ENCODE data around the gene SLC22A23.

SLC22A23 gene, protein sequence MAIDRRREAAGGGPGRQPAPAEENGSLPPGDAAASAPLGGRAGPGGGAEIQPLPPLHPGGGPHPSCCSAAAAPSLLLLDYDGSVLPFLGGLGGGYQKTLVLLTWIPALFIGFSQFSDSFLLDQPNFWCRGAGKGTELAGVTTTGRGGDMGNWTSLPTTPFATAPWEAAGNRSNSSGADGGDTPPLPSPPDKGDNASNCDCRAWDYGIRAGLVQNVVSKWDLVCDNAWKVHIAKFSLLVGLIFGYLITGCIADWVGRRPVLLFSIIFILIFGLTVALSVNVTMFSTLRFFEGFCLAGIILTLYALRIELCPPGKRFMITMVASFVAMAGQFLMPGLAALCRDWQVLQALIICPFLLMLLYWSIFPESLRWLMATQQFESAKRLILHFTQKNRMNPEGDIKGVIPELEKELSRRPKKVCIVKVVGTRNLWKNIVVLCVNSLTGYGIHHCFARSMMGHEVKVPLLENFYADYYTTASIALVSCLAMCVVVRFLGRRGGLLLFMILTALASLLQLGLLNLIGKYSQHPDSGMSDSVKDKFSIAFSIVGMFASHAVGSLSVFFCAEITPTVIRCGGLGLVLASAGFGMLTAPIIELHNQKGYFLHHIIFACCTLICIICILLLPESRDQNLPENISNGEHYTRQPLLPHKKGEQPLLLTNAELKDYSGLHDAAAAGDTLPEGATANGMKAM

DNA sequence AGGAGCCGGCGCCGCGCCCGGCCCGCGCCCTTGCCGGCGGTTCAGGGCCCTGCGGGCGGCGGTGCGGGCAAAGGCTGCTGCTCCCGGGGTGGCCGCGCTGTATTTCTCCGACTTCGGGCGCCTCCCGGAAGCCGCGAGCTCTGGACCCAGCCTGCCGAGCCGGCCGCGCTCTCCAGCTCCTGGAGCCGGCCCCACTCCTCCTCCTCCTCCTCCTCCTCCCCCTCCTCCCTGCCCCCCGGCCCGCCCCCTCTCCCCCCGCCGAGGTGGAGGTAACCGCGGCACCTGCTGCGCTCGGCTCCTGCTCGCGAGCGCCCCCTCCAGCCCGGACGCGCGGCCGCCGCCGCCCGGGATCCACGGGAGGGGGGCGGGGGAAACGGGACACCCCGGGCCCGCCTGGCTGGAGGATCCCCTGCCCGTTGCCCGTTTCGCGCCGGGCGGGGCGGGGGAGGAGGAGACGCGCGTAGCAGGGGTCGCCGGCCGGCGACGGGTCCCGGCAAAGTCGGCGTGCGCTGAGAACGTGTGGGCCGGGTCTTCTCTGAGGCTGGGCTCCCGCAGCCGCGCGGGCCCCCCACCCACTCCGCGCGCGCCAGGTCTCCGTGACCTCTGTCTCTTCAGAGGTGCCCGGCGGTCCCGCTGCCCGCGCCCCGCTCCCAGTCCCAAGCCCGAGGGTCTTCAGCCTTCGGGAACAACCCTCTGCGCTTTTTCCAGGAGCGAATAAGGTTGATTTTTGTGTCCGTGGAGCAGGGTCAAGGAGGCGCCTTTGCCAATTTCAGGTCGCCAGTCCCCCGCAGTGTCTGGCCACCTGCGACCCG lies at the start of gene SLC22A23:
Gene SLC22A23 (minus strand): TSS at position 153 of the 812 bp plus-strand sequence. CDS start 491 bp downstream, outside the sequence.
- peak; percentile 90 for DNase-seq

DNA sequence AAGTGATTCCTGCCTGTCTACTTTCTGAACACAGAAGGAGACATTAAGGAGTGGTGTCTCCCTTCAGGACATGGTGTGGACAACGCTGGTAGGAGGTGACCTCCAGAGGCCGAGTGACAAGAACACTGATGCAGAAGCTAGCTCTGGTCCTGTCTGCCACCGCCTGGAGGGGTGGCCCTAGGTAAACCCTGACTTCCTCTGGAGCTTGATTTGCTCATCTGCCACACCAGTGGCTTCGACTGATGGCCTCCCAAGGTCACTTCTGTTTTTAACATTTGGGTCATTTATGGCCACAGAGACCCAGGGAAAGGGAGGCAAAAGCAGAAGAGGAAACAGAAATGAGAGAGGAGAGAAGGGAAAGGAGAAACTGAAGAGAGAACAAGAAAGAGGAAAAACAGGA lies 49.4 kb upstream of the SLC22A23 start:
- DNase-seq = no peak

DNA sequence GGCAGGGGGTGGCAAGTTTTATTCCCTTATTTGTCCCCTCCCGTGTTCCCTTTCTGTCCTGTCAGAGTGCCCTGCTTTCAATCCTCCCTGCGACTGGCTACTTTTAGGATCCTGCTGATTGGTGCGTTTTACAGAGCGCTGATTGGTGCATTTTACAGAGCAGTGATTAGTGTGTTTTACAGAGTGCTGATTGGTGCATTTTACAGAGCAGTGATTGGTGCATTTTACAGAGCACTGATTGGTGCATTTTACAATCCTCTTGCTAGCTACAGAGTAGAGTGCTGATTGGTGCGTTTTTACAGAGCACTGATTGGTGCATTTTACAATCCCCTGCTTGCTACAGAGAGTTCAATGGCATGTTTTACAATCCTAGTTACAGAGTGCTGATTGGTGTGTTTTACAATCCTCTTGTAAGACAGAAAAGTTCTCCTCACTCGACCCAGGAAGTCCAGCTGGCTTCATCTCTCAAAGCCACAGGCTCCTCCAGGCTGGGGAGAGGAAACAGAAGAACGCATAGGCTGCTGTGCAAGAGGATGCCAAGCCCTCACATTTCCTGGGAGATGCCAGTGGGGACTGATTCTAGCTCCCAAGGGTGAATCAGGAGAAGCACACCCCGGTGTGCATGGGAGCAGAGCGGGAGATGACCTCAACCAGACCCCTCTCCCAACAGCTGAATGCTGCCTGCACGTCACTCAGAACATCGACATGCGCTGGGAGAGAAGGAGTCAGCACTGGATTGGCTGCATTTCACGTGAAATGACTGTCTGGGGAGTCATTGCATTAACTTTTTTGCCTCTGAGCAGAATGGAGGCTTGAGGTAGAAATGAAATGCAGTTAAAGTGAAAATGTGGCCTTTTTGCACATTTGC lies 48.3 kb upstream of the SLC22A23 start:
- DNase-seq = no peak

DNA sequence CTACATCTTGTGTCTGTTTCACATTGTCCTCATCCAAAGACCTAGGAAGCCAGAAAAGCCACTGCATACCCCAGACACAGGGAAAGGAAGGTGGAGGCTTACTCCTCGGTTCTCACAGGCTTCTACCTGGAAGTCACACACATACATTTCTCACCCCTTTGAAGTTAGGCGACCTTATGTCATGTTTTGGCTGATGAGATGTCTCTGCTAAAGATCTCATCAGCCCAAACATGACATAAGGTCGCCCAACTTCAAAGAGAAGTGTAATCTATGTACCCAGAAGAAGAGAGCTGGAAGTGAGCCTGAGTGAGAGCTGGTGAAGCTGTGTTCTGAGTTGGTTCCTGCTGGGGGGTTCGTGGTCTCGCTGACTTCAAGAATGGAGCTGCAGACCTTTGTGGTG lies 47.5 kb upstream of the SLC22A23 start:
- DNase-seq = no peak

DNA sequence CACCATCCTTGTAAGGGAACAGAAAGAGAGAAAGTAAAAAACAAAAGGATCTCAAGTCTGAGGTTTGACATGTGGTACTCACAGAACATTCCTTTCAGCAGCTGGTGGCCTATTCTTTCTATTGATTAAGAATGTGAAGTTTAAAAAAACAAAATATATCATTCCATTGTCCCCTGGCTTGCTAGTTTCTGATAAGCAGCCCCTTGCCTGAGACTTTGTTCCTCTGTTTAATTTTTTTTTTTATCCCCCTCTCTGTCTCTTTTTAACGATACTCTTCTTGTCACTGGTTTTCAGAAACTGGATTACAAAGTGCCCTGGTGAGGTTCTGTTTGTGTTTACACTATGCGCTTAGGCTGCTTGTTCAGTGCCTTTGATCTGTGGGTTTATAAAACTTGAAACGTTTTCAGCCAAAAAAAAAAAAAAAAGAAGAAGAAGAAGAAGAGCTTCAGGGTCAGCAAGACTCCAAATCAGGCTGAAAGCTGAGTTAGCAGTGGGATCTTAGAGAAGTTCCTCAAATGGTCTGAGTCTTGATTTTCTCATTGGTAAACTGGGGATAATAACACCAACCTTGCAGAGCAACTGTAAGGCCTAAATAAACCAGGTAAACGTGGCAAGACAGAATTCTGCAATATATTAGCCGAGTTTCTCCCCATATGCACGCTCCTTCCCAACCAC lies 45.1 kb upstream of the SLC22A23 start:
- no peak for DNase-seq

DNA sequence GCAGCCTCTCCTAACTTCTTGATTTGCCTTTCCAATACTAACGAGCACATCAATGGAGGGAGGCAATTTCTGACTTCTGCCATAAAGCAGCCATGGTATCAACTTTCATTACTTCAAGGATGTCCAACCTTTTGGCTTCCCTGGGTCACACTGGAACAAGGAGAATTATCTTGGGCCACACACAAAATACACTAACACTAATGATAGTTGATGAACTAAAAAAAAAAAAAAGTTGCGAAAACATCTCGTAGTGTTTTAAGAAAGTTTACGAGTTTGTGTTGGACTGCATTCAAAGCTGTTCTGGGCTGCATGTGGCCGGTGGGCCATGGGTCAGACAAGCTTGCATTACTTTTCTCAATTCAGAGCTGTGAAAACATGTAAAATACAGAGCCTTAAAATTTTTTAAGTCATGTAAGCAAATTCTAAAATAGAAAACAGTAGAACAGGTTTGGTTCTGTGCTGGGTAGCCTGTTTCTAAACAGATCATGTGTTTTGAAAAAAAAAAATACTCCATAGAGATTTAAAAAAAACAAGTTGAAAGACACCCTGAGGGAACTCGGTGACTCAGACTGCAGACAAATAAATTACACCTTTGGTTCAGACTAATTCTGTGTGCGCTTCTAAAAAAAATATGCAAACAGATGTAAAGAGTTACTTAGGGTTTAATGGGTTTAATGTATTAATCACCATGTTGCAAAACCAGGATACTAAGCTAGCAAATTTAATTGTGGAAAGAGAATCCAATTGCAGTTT lies 43.6 kb upstream of the SLC22A23 start:
- no peak for DNase-seq

DNA sequence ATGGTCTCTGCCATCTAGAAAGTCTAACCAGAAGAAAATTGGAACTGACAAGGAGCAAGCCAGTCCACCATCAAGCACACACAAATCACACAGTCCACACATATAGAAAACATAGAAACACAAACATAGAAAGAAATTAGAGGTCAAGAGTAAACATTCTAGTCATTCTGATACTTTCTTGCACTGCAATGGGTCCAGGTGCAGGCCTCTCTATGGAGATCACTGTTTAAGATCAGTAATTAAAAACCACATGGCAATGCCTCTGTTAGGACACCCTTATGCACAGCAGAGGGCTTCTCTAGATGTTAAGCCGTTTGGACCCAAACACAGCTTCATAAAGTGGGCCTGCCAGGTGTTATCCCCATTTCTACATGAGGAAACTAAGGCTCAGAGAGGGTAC lies 42.8 kb upstream of the SLC22A23 start:
- no peak for DNase-seq

DNA sequence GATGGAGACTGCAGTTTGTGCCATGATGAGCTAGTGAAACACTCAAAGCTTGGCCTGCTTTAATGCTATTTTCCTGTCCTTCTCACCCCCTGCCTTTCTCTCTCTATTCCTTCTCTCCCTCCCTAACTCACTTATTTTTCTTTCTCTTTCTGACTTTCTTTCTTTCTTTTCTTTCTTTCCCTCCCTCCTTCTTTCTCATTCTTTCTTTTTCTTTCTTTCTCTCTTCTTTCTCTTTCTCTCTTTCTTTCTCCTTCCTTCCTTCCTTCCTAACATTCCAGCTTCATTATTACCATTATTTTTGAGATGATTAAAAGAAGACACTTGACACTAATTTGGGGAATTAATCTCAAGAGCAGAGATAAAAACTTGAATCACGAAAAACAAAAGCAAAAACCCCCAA lies 39.5 kb upstream of the SLC22A23 start:
- no peak for DNase-seq

DNA sequence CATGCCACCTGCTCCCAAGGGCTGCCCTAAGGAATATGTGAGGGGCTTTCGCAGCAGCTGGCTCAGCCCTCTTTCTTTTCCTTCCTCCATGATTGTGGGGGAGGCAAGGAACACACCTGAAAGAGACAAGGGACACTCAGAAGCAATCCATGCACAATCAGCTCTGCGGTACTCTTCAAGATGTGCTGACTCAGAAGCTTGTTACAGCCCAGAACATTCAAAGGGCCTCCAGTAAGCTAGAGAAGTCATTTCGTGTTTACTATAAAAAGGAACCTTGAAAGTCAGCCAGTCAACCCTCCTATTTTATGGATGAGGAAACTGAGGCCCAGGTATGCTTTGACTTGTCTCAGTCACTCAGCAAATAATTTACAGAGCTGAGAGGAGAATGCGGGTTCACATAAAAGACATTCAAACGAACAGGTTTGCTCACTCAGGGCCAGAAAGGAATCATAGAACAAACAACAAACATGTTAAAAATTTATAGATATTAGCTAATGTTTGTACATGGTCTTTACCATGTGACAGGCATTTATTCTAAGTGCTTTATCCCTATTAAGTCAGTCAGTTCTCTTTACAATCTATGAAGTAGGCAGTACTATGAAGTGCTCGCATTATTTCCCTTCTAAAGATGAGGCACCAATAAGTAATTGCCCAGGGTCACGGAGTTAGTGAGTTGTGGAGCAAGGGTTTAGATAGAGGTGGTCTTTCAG lies 37.7 kb upstream of the SLC22A23 start:
- DNase-seq = no peak

DNA sequence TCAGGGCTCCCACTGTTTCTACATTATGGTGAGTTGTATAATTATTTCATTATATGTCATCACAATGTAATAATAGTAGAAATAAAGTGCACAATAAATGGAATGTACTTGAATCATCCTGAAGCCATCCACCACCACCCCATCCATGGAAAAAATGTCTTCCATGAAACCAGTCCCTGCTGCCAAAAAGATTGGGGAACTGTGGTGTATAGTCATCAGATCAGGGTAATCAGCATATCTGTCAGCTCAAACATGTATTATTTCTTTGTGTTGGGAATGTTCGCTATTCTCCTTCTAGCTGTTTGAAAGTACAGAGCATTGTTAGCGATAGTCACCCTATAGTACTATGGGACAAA lies 33.8 kb upstream of the SLC22A23 start:
- no peak for DNase-seq

DNA sequence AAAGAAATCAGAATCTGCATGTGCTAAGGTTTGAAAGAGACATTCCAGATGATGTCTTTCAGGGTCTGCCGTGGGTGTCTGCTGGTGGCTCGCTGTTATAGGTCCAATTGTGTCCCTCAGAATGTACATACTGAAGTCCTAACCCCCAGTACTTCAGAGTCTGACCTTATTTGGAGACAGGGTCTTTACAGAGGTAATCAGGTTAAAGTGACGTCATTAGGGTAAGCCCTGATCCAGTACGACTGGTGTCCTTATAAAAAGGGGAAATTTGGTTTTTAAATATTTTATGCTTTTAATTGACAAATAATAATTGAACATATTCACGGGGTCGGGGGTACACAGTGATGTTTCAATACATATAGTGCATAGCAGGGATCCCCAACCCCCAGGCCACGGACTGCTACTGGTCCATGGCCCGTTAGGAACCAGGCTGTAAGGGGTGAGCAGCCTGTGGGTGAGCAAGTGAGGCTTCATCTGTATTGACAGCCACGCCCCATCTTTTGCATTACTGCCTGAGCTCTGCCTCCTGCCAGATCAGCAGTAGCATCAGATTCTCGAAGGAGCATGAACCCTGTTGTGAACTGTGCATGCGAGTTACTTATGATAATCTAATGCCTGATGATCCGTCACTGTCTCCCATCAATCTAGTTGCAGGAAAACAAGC lies 33.2 kb upstream of the SLC22A23 start:
- no peak for DNase-seq

DNA sequence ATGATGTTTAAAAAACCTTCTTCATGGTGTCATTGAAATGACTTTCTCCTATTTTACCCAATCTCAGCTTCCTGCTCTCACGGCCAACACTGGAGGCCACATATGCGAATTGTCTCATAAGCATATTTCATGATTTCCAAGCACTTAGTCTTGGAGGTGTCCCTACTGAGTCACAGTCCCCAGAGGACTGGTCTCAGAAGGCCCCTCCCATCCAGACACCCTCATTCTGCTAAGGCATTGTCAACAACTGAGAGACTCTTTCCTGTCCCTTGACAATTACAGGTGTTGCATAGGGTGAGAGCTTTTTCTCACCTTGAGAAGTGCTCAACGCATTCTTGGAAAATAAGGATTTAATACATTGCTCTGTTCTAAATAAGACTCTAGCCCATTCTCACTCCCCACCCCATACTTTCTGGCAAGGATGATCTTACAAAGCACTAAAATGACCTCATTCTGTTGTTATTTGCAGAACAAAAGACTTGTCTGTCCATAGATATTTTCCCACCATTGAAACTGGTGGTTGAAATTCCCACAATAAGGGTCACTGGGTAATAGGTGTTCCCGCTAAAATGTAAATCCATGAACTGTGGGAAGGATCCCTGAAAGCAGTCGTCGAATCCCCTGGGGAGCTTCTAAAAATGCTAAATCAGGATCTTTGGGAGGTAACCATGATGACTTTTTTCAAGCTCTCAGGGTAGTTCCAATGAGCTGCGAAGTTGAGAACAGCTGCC lies 32.3 kb upstream of the SLC22A23 start:
- DNase-seq = peak; percentile 75

DNA sequence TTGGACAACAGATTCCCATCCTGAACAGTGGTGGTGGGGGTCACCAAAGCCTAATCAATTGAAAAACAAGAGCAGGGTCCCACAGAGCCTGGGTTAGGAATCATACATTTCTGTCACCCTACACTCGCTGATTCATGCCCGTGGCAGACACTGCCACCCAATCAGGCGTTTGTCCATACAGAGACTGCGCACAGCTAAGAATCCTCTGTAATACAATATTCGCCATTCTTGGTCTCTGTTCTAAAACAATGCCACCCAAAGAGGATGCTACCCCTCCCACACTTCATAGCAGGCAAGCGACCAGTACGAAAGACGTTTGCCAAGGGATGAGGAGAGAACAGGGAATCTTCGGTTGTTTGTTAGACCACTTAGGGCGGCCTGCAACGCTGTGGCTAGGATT lies 28.1 kb upstream of the SLC22A23 start:
- DNase-seq = no peak

DNA sequence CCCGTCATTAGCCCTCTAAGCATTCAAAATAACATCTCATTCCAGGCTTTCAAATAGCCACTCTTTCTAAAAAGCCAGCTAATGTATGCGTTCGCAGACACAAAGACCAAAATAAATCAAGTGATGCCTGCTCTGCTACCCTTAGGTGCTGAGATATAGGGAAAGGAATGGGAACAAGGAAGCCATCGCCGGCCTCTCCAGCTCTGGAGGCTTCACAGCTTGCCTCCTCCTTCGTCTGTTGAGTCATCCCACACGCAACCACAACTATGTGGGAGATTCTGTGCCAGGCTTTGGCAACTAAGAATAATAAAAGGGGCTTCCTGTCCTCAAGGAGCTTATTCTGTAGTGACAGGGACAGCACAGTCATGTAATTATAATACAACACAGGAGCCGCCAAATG lies 27.3 kb upstream of the SLC22A23 start:
- DNase-seq = peak; percentile 84

DNA sequence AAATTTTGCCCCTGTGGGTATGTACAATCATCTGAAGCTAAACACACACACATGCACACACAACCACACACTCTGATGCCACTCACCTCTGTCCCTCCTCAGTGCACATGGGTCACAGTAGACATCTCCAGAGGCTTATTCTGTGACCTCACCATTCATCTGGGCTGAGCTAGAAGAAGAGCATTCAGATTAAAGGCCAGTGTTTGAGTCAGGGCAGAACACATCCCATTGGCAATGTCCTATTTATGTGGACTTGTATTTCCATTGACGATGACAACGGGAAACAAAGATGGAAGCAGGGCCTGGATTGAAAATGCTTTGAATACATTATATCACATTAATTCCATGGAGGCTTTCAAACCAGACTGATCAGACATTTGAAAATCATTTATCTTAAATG lies 26.8 kb upstream of the SLC22A23 start:
- DNase-seq = no peak

DNA sequence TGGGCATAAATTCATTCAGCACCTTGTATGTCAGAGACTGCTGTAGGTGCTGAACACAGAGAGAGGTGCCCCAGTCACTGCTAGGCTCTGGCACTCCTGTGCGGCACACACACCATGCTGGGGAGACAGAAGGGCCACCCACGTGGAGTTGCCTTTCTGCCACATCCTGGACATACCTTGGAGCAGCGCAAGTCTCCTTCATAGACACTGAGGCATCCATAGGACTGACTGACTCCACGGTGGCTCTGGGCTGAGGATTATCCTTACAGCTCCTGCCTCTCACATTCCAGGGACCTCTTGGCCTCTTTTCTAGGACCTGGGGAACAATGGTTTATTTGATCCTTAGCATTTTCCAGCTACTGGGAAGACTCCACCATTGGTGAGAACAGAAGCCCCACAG lies 26.0 kb upstream of the SLC22A23 start:
- DNase-seq = peak; percentile 66

DNA sequence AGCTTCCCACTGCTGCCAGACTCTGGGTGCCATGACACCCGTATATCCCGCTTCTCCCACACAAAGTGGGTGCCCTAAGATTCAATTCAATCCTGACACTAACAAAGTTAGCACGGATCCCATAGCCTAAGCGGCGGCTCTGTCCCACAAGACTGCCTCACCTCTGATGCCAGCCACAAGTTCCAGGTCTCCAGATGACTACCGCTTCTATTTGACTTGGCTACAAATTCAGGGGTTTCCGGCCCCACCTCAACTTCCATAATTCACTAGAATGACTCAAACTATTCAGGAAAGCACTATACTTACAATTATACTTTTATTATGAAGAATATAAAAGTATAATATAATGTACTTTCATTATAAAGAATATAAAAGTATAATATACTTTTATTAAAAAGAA lies 24.8 kb upstream of the SLC22A23 start:
- DNase-seq = no peak

DNA sequence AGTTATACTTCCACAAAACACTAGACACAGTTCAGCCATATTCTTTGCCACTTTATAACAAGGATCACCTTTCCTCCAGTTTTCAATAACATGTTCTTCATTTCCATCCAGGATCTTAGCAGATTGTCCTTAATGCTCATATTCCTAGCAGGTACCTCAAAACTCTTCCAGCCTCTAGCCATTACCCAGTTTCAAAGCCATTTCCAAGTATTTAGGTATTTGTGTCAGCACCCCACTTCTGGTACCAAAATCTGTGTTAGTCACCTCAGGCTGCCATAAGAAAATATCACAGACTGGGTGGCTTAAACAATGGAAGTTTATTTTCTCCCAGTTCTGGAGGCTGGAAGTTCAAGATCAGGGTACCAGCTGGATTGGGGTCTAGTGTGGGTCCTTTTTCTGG lies 23.2 kb upstream of the SLC22A23 start:
- DNase-seq = no peak

DNA sequence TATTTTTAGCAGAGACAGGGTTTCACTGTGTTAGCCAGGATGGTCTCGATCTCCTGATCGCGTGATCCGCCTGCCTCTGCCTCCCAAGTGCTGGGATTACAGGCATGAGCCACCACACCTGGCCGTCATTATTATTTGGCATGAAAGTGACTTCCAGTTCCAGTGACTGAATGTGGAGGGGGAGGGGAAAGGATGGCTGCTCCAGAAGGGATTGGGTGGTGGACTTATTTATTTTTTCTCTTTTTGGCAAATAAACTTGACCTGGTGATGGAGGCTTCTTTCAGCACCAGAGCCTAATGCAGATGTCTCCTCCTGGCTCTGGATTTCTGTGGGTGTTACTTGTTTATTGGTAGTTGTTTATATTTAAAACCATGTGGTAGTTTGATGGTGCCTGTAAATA lies 16.9 kb upstream of the SLC22A23 start:
- peak; percentile 24 for DNase-seq
